Panc1 (cell line): ENCODE measurements around the gene CRELD2.

Experiments used
- CTCF ChIP-seq: fragments of 450-650 bp; IDR thresholded peaks from 2 replicates; pipeline ENCODE4 v1.5.1; 2017; ENCODE audit warnings: mild to moderate bottlenecking
- SIN3A ChIP-seq: IDR thresholded peaks from 2 replicates; pipeline ENCODE4 v1.6.1; 2012; ENCODE audit warnings: low read depth, mild to moderate bottlenecking, low read length, moderate library complexity, borderline replicate concordance; ENCODE audit not compliant: insufficient read depth

DNA sequence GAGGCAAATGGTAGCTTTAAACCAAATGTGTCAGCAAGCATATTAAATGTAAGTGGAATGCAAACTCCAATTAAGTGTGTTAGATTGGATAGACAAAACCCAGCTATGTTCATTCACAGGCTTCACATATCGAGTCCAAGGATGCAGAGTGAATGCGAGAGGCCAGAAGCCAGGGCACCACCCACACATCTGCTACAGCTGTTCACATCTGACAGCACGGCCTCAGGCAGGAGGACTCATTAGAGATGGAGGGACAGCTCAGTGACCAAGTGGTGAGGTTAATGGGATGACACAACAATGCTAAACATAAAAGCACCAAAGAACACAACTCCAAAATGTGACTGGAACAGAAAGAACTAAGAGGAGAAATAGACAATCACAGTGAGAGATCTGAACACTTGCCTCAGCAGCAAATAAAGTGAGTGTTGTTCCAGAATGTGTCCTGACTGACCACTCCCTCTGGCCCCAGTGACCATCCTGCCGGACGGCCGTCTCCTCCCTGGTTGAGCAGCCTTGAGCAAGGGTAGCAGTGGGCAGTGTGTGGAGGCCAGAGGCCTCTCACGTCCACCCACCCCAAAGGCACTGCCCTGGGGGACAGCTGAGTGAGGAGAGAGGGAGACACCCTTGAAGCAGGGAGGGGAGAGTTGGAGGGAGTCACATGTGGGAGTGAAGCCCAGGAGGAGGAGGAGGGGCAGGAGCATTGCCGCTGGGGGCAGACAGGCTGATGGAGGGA, 23.9 kb upstream of the CRELD2 start:
- no peak for TF ChIP-seq CTCF
- no peak for TF ChIP-seq SIN3A
